Osteocyte (in vitro differentiated cells): ENCODE measurements around the gene VAV3. TPM values are rescaled to one million over a fixed set of nuclear protein-coding genes. Genes with fewer than 3 reads are reported as not detected.

Experiments used
- DNase-seq: peaks from one replicate; pipeline ENCODE4 v3.0.0; 2021; ENCODE audit warnings: mixed read lengths; ENCODE audit not compliant: unreplicated experiment; ENCODE audit errors: extremely low spot score
- H3K27ac Mint-ChIP-seq: one replicate; pipeline ENCODE4 v1.8.0; 2021; ENCODE audit warnings: mild to moderate bottlenecking, mixed read lengths; ENCODE audit not compliant: unreplicated experiment
- H3K27me3 Mint-ChIP-seq: one replicate; pipeline ENCODE4 v1.8.0; 2021; ENCODE audit warnings: mixed read lengths; ENCODE audit not compliant: unreplicated experiment
- H3K36me3 Mint-ChIP-seq: one replicate; pipeline ENCODE4 v1.8.0; 2021; ENCODE audit warnings: mixed read lengths; ENCODE audit not compliant: unreplicated experiment
- H3K4me1 Mint-ChIP-seq: one replicate; pipeline ENCODE4 v1.8.0; 2021; ENCODE audit warnings: mixed read lengths; ENCODE audit not compliant: unreplicated experiment
- H3K4me3 Mint-ChIP-seq: one replicate; pipeline ENCODE4 v1.8.0; 2021; ENCODE audit warnings: mild to moderate bottlenecking, moderate library complexity, mixed read lengths; ENCODE audit not compliant: unreplicated experiment
- H3K9me3 Mint-ChIP-seq: one replicate; pipeline ENCODE4 v1.8.0; 2021; ENCODE audit warnings: mixed read lengths; ENCODE audit not compliant: unreplicated experiment
- CTCF ChIP-seq: fragments of 200-600 bp; sonication (generic); IDR thresholded peaks from 2 replicates; pipeline ENCODE4 v1.5.0; 2021; ENCODE audit warnings: antibody characterized with exemption, mild to moderate bottlenecking, moderate library complexity
- total RNA-seq: library from RNA; stranded (reverse); gene quantifications from 2 replicates; pipeline ENCODE4 v1.2.1, GENCODE V29; 2021

The VAV3 gene
- total RNA-seq, 1 donor from 2014 or later = not detected

DNA sequence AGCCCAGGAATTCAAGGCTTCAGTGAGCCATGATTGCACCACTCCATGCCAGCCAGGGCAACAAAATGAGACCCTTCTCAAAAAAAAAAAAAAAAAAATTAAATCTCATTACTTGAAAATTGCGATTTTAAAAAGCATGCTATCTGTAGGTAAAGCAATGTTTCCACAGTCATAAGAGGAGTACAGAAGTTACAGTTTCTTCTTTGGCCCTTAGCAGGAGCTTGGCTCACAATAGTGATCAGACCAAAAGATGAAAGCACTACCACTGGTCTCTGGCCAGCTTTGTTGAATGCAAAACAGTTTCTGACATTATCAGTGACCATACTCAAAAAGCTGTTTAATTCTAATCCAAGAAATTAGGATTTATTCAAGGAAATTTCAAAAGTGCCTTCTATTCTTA is 31.2 kb downstream of the VAV3 start:
- no peaks in the 10 kb centered on the region for H3K4me1 Mint-ChIP-seq
- TF ChIP-seq CTCF = no peak
- H3K9me3 Mint-ChIP-seq = no peaks in the 10 kb centered on the region
- no peak for DNase-seq
- H3K36me3 Mint-ChIP-seq = no peaks in the 10 kb centered on the region
- peaks cover 12% of the 10 kb centered on the region for H3K27me3 Mint-ChIP-seq
- no peak overlapping the region for H3K27ac Mint-ChIP-seq
- no peak overlapping the region for H3K4me3 Mint-ChIP-seq

DNA sequence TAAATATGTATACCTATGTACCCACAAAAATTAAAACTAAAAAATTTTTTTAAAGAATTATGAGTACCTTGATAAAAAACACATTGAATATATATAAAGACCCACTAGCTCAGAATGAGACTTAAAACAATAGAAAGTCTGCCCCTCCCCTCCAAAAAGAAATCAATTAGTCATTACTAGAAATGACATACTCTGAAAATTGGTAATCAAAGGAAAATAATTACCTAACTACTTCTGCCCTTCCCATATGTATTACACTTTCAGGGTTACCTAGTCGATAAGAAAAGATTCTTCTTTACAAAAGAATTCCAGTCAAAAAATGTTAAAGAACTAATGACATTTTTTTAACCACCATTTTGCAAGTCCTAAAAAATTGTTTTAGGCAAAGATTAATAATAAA is 34.7 kb downstream of the VAV3 start:
- DNase-seq = no peak
- H3K27me3 Mint-ChIP-seq = peaks cover 6% of the 10 kb centered on the region
- no peak for TF ChIP-seq CTCF
- H3K36me3 Mint-ChIP-seq = no peaks in the 10 kb centered on the region
- no peak overlapping the region for H3K27ac Mint-ChIP-seq
- H3K9me3 Mint-ChIP-seq = no peaks in the 10 kb centered on the region
- H3K4me1 Mint-ChIP-seq = no peaks in the 10 kb centered on the region
- no peak overlapping the region for H3K4me3 Mint-ChIP-seq

DNA sequence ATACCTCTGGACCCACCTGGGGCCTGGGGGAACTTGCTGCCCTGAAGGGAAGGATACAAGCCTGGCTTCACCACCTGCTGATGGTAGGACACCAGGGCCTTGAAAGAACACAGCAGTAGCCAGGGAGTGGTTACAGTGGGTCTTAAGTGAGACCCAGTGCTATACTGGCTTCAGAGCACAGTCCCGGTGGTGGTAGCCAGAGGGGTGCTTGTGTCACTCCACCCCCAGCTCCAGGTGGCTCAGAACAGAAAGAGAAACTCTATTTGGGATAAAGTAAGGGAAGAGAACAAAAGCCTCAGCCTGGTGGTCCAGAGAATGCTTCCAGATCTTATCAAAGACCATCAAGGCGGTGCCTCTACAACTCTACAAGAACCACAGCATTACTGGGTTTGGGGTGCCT is 37.2 kb downstream of the VAV3 start:
- H3K27me3 Mint-ChIP-seq = peaks cover 3% of the 10 kb centered on the region
- no peak for TF ChIP-seq CTCF
- H3K27ac Mint-ChIP-seq = no peak overlapping the region
- no peaks in the 10 kb centered on the region for H3K4me1 Mint-ChIP-seq
- no peaks in the 10 kb centered on the region for H3K36me3 Mint-ChIP-seq
- no peak overlapping the region for H3K4me3 Mint-ChIP-seq
- H3K9me3 Mint-ChIP-seq = no peaks in the 10 kb centered on the region
- no peak for DNase-seq

DNA sequence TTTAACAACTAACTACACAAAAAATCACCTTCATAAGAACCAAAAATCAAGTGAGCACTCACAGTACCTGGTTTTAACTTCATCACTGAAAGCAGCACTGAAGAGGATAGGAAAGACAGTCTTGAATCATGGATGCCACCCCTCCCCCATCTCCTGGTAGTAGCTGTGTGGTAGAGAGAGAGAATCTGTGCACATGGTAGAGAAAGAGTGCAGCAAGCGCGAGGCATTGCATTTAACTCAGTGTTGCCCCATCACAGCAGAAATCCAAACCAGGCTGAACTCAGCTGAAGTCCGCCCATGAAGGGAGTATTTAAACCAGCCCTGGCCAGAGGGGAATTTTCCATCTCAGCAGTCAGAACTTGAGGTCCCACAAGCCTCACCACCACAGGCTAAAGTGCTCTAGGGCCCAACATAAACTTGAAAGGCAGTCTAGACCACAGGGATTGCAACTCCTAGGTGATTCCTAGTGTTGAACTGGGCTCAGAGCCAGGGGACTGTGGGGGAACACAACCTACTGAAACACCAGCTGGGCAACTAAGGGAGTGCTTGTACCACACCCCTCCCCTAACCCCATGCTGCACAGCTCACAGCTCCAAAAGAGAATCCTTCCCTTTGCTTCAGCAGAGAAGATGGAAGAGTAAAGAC is 38.4 kb downstream of the VAV3 start:
- Mint-ChIP-seq H3K4me1 (no peaks in the 10 kb centered on the region), H3K36me3 (no peaks in the 10 kb centered on the region), H3K27ac (no peak overlapping the region), H3K4me3 (no peak overlapping the region), H3K27me3 (peaks cover 3% of the 10 kb centered on the region), H3K9me3 (no peaks in the 10 kb centered on the region)
- DNase-seq = no peak
- TF ChIP-seq CTCF = no peak

- no peak for TF ChIP-seq CTCF
- Mint-ChIP-seq H3K36me3 (no peaks in the 10 kb centered on the region), H3K4me3 (no peak overlapping the region), H3K9me3 (no peaks in the 10 kb centered on the region), H3K27me3 (peaks cover 3% of the 10 kb centered on the region), H3K4me1 (no peaks in the 10 kb centered on the region), H3K27ac (no peak overlapping the region)
- DNase-seq = no peak
Observed at GRCh38 chr1:107925565-107925964, 39.4 kb downstream of the VAV3 start.
